Measurements from ENCODE around the gene TMEM38A. TPM values are rescaled to one million over a fixed set of nuclear protein-coding genes. Genes with fewer than 3 reads are reported as not detected.

The TMEM38A gene
- total and polyA plus RNA-seq, 4 donors: 3.1 to 6.2 (median 3.9) TPM

GRCh38 chr19:16612636-16613035, 48.3 kb upstream of the TMEM38A start:
- Histone ChIP-seq H3K4me1 (ENCODE audit: control insufficient read depth in 4 of 4, insufficient read depth in 4 of 4, low read length in 3 of 4) (peaks cover 0 to 26% (median 11%) of the 10 kb centered on the region in 4 donors), H3K27ac (ENCODE audit: low read depth in 1 of 2, low read length in 2 of 2) (peak overlapping the region; percentile 36 to 57), H3K4me3 (ENCODE audit: low read depth in 1 of 3, low read length in 3 of 3) (no peak overlapping the region), H3K27me3 (ENCODE audit: control insufficient read depth in 4 of 4, insufficient read depth in 4 of 4, low read length in 3 of 4) (no peaks in the 10 kb centered on the region), H3K9me3 (ENCODE audit: control insufficient read depth in 4 of 4, low read length in 3 of 4) (no peaks in the 10 kb centered on the region), H3K9ac (ENCODE audit: low read depth in 1 of 2, low read length in 2 of 2) (no peak overlapping the region), H3K36me3 (ENCODE audit: control insufficient read depth in 4 of 4, insufficient read depth in 3 of 4, low read depth in 1 of 4, low read length in 3 of 4) (no peaks in the 10 kb centered on the region)
- TF ChIP-seq NR2F2 (IDR thresholded peaks at IDR 0.05) (no peak), FOXA2 (IDR thresholded peaks at IDR 0.05) (no peak), HNF4G (IDR thresholded peaks at IDR 0.05) (no peak), YY1 (IDR thresholded peaks at IDR 0.05) (no peak), SP1 (IDR thresholded peaks at IDR 0.05) (no peak), RAD21 (IDR thresholded peaks at IDR 0.05) (no peak), FOXA1 (IDR thresholded peaks at IDR 0.05) (no peak), JUND (IDR thresholded peaks at IDR 0.05) (no peak), HNF4A (conservative IDR thresholded peaks at IDR 0.05) (no peak), MAX (IDR thresholded peaks at IDR 0.05) (no peak), EGR1 (IDR thresholded peaks at IDR 0.05; ENCODE audit: low read depth in 2 of 2) (no peak)
- TF ChIP-seq, protein P1, sequence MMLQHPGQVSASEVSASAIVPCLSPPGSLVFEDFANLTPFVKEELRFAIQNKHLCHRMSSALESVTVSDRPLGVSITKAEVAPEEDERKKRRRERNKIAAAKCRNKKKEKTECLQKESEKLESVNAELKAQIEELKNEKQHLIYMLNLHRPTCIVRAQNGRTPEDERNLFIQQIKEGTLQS (IDR thresholded peaks at IDR 0.05): no peak
- TF ChIP-seq, protein P2, sequence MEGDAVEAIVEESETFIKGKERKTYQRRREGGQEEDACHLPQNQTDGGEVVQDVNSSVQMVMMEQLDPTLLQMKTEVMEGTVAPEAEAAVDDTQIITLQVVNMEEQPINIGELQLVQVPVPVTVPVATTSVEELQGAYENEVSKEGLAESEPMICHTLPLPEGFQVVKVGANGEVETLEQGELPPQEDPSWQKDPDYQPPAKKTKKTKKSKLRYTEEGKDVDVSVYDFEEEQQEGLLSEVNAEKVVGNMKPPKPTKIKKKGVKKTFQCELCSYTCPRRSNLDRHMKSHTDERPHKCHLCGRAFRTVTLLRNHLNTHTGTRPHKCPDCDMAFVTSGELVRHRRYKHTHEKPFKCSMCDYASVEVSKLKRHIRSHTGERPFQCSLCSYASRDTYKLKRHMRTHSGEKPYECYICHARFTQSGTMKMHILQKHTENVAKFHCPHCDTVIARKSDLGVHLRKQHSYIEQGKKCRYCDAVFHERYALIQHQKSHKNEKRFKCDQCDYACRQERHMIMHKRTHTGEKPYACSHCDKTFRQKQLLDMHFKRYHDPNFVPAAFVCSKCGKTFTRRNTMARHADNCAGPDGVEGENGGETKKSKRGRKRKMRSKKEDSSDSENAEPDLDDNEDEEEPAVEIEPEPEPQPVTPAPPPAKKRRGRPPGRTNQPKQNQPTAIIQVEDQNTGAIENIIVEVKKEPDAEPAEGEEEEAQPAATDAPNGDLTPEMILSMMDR (IDR thresholded peaks at IDR 0.05; ENCODE audit: low read depth, low read length, missing input control): no peak
- no peak for DNase-seq (ENCODE audit: low spot score)
- 58% methylated on average over 3 of the region's 3 CpGs for WGBS

DNA sequence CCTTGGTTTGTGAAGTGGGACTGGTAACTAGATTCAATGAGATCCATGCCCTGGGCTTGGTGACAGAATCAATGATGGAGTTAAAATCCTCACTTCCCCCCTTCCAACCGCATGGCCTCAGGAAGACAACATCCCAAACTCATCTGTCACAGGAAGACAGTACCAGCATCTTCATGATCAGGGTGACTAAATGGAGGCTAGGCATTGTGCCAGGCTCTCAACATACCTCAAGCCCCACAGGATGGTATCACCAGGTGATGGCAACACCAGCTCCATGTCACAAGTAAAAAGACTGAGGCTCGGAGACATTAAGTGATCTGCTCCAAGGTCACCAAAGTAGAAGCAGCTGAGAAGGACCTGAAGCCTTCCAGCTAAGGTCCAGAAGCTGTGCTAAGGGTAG, 47.1 kb upstream of the TMEM38A start:
- WGBS: 81% methylated on average over 2 of the region's 2 CpGs
- Histone ChIP-seq H3K4me3 (ENCODE audit: low read depth in 1 of 3, low read length in 3 of 3) (no peak overlapping the region), H3K27me3 (ENCODE audit: control insufficient read depth in 4 of 4, insufficient read depth in 4 of 4, low read length in 3 of 4) (no peaks in the 10 kb centered on the region), H3K36me3 (ENCODE audit: control insufficient read depth in 4 of 4, insufficient read depth in 3 of 4, low read depth in 1 of 4, low read length in 3 of 4) (no peaks in the 10 kb centered on the region), H3K4me1 (ENCODE audit: control insufficient read depth in 4 of 4, insufficient read depth in 4 of 4, low read length in 3 of 4) (peaks cover 0 to 22% (median 10%) of the 10 kb centered on the region in 4 donors), H3K9me3 (ENCODE audit: control insufficient read depth in 4 of 4, low read length in 3 of 4) (no peaks in the 10 kb centered on the region), H3K27ac (ENCODE audit: low read depth in 1 of 2, low read length in 2 of 2) (no peak overlapping the region), H3K9ac (ENCODE audit: low read depth in 1 of 2, low read length in 2 of 2) (no peak overlapping the region)
- TF ChIP-seq JUND (IDR thresholded peaks at IDR 0.05): no peak
- no peak for TF ChIP-seq HNF4A (conservative IDR thresholded peaks at IDR 0.05)
- TF ChIP-seq SP1 (IDR thresholded peaks at IDR 0.05): no peak
- TF ChIP-seq RXRA (IDR thresholded peaks at IDR 0.05): no peak
- TF ChIP-seq GABPA (IDR thresholded peaks at IDR 0.05 in 1 of 2, conservative IDR thresholded peaks at IDR 0.05 in 1 of 2): no peak
- no peak for TF ChIP-seq FOXA2 (IDR thresholded peaks at IDR 0.05)
- no peak for DNase-seq (ENCODE audit: low spot score)

GRCh38 chr19:16614941-16615340, 46.0 kb upstream of the TMEM38A start:
- WGBS: 65% methylated on average over 2 of the region's 2 CpGs
- Histone ChIP-seq H3K4me3 (ENCODE audit: low read depth in 1 of 3, low read length in 3 of 3) (no peak overlapping the region), H3K9me3 (ENCODE audit: control insufficient read depth in 4 of 4, low read length in 3 of 4) (no peaks in the 10 kb centered on the region), H3K9ac (ENCODE audit: low read depth in 1 of 2, low read length in 2 of 2) (no peak overlapping the region), H3K27ac (ENCODE audit: low read depth in 1 of 2, low read length in 2 of 2) (no peak overlapping the region), H3K36me3 (ENCODE audit: control insufficient read depth in 4 of 4, insufficient read depth in 3 of 4, low read depth in 1 of 4, low read length in 3 of 4) (no peaks in the 10 kb centered on the region), H3K27me3 (ENCODE audit: control insufficient read depth in 4 of 4, insufficient read depth in 4 of 4, low read length in 3 of 4) (no peaks in the 10 kb centered on the region), H3K4me1 (ENCODE audit: control insufficient read depth in 4 of 4, insufficient read depth in 4 of 4, low read length in 3 of 4) (peaks cover 2 to 22% (median 9%) of the 10 kb centered on the region in 4 donors)
- no peak for DNase-seq (ENCODE audit: low spot score)
- TF ChIP-seq MAX (IDR thresholded peaks at IDR 0.05) (no peak), FOXA1 (IDR thresholded peaks at IDR 0.05) (no peak), HNF4G (IDR thresholded peaks at IDR 0.05) (no peak), EGR1 (IDR thresholded peaks at IDR 0.05; ENCODE audit: low read depth in 2 of 2) (no peak), NR2F2 (IDR thresholded peaks at IDR 0.05) (no peak), HNF4A (conservative IDR thresholded peaks at IDR 0.05) (no peak), FOXA2 (IDR thresholded peaks at IDR 0.05) (no peak), GABPA (IDR thresholded peaks at IDR 0.05 in 1 of 2, conservative IDR thresholded peaks at IDR 0.05 in 1 of 2) (no peak), RAD21 (IDR thresholded peaks at IDR 0.05) (no peak), JUND (IDR thresholded peaks at IDR 0.05) (no peak), YY1 (IDR thresholded peaks at IDR 0.05) (no peak), RXRA (IDR thresholded peaks at IDR 0.05) (no peak), TAF1 (conservative IDR thresholded peaks at IDR 0.05) (no peak)
- TF ChIP-seq, protein P3, sequence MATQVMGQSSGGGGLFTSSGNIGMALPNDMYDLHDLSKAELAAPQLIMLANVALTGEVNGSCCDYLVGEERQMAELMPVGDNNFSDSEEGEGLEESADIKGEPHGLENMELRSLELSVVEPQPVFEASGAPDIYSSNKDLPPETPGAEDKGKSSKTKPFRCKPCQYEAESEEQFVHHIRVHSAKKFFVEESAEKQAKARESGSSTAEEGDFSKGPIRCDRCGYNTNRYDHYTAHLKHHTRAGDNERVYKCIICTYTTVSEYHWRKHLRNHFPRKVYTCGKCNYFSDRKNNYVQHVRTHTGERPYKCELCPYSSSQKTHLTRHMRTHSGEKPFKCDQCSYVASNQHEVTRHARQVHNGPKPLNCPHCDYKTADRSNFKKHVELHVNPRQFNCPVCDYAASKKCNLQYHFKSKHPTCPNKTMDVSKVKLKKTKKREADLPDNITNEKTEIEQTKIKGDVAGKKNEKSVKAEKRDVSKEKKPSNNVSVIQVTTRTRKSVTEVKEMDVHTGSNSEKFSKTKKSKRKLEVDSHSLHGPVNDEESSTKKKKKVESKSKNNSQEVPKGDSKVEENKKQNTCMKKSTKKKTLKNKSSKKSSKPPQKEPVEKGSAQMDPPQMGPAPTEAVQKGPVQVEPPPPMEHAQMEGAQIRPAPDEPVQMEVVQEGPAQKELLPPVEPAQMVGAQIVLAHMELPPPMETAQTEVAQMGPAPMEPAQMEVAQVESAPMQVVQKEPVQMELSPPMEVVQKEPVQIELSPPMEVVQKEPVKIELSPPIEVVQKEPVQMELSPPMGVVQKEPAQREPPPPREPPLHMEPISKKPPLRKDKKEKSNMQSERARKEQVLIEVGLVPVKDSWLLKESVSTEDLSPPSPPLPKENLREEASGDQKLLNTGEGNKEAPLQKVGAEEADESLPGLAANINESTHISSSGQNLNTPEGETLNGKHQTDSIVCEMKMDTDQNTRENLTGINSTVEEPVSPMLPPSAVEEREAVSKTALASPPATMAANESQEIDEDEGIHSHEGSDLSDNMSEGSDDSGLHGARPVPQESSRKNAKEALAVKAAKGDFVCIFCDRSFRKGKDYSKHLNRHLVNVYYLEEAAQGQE (IDR thresholded peaks at IDR 0.05): no peak
- TF ChIP-seq, protein P4, sequence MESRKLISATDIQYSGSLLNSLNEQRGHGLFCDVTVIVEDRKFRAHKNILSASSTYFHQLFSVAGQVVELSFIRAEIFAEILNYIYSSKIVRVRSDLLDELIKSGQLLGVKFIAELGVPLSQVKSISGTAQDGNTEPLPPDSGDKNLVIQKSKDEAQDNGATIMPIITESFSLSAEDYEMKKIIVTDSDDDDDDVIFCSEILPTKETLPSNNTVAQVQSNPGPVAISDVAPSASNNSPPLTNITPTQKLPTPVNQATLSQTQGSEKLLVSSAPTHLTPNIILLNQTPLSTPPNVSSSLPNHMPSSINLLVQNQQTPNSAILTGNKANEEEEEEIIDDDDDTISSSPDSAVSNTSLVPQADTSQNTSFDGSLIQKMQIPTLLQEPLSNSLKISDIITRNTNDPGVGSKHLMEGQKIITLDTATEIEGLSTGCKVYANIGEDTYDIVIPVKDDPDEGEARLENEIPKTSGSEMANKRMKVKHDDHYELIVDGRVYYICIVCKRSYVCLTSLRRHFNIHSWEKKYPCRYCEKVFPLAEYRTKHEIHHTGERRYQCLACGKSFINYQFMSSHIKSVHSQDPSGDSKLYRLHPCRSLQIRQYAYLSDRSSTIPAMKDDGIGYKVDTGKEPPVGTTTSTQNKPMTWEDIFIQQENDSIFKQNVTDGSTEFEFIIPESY (IDR thresholded peaks at IDR 0.05): no peak
- TF ChIP-seq, protein P1 (IDR thresholded peaks at IDR 0.05): no peak

Measured in liver (tissue), 9 donors.